Natural killer cell (primary cell): ENCODE results near the gene RFX1. TPM values are rescaled to one million over a fixed set of nuclear protein-coding genes. Genes with fewer than 3 reads are reported as not detected.

ENCODE experiments used
- ATAC-seq, 3 donors: fragments of 150-1000 bp in 2 of 3; fragments of 200-7000 bp in 1 of 3; cut with Tn5 transposase; 1 replicate in 1 of 3; 2 replicates in 2 of 3; pipeline ENCODE4 v1.10.0; 2021; ENCODE audit warnings: mild to moderate bottlenecking in 2 of 3, moderate library complexity in 2 of 3
- DNase-seq, 2 donors: peaks; one replicate each; pipeline versions ENCODE4 v3.0.0 to v3.0.0-alpha.2; 2013 to 2021; ENCODE audit warnings: mixed read lengths in 1 of 2
- H3K27ac ChIP-seq: one replicate; pipeline ENCODE4 v1.5.1; 2013; ENCODE audit warnings: mild to moderate bottlenecking, low read length
- H3K27me3 ChIP-seq: one replicate; pipeline ENCODE4 v1.6.1; 2013; ENCODE audit warnings: low read length; ENCODE audit not compliant: control insufficient read depth, insufficient read depth
- H3K36me3 ChIP-seq: one replicate; pipeline ENCODE4 v1.6.1; 2013; ENCODE audit warnings: low read length; ENCODE audit not compliant: control insufficient read depth, insufficient read depth
- H3K4me1 ChIP-seq: one replicate; pipeline ENCODE4 v1.6.1; 2013; ENCODE audit warnings: low read length; ENCODE audit not compliant: control insufficient read depth, insufficient read depth
- H3K4me3 ChIP-seq: one replicate; pipeline ENCODE4 v1.5.1; 2013; ENCODE audit warnings: low read length
- H3K9me3 ChIP-seq: one replicate; pipeline ENCODE4 v1.6.1; 2013; ENCODE audit warnings: low read length; ENCODE audit not compliant: control insufficient read depth, insufficient read depth
- H3K27ac Mint-ChIP-seq, 2 donors: one replicate each; pipeline ENCODE4 v1.8.0; 2022; ENCODE audit warnings: mild to moderate bottlenecking in 2 of 2, mixed read lengths in 2 of 2, moderate library complexity in 1 of 2
- H3K27me3 Mint-ChIP-seq, 2 donors: one replicate each; pipeline ENCODE4 v1.8.0; 2022; ENCODE audit warnings: low read depth in 2 of 2, mixed read lengths in 2 of 2
- H3K36me3 Mint-ChIP-seq: one replicate; pipeline ENCODE4 v1.8.0; 2022; ENCODE audit warnings: mixed read lengths
- H3K4me1 Mint-ChIP-seq, 2 donors: one replicate each; pipeline ENCODE4 v1.8.0; 2022; ENCODE audit warnings: mixed read lengths in 2 of 2
- H3K4me3 Mint-ChIP-seq: one replicate; pipeline ENCODE4 v1.8.0; 2022; ENCODE audit warnings: mild to moderate bottlenecking, moderate library complexity, mixed read lengths
- H3K9me3 Mint-ChIP-seq, 2 donors: one replicate each; pipeline ENCODE4 v1.8.0; 2022; ENCODE audit warnings: mixed read lengths in 2 of 2
- WGBS: methylation state at CpG from one replicate; pipeline ENCODE4 v1.1.7; 2013; ENCODE audit warnings: missing lambda C conversion rate; ENCODE audit not compliant: insufficient coverage; 5-methylcytosine and 5-hydroxymethylcytosine counted together
- intact Hi-C: fragments of 100-400 bp; cut with micrococcal nuclease; formaldehyde crosslinking; loops from one replicate; pipeline ENCODE4 v1.14.2; 2022
- total RNA-seq, 4 donors: library from RNA; stranded (reverse); fragments of 120-200 nt in 1 of 4; gene quantifications; one replicate each; pipeline versions ENCODE4 v1.2.3 to v1.2.4, GENCODE V29; 2013 to 2022
- TF ChIP-seq, protein P1 (sequence below): fragments of 200-600 bp; IDR thresholded peaks from one replicate; pipeline ENCODE4 v1.8.0; 2022; ENCODE audit warnings: antibody characterized with exemption

RFX1 gene
- total RNA-seq, result 10 to 100 TPM; 26.0 to 31.8 (median 30.5) TPM
- total RNA-seq (2013), result 7.8 TPM

DNA sequence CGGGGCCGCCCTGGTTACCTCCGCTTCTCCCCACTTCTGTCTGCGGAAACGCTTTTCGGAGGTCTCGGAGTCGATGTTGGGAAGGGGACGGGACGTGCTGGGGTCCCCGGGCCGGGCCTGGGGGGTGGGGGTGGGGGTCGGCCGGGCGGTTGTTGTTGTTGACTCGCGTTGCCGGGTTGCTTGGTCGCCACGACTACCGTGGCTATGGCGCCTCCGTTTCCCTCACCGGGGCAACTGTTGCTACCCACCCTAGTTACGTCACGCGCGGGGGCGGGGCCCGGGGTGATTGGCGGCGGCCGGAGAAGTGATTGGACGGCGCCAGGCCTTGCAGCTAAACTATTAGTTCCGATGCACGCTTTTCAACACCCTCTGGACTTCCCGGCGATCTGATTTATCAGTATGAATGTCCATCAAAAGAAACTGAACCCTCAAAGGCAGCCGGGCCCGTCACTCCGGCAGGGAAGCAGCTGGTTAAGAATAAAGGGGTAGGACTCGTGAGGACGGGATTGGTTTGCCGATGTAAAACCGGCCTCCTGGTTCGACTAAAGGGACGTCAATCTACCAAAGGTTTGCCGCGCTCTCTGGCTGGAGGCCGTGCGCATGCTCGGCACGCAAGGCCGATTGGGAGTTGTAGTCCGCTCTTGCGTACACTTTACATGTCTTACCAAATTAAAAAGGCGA lies at the start of gene RFX1:
Gene RFX1 (minus strand): TSS at position 236 of the 681 bp plus-strand sequence. CDS start 12,477 bp downstream, outside the sequence.
- WGBS, result under 1% methylated on average over 58 of the region's 58 CpGs
- peak; percentile 66 to 85 (median 74) for ATAC-seq

DNA sequence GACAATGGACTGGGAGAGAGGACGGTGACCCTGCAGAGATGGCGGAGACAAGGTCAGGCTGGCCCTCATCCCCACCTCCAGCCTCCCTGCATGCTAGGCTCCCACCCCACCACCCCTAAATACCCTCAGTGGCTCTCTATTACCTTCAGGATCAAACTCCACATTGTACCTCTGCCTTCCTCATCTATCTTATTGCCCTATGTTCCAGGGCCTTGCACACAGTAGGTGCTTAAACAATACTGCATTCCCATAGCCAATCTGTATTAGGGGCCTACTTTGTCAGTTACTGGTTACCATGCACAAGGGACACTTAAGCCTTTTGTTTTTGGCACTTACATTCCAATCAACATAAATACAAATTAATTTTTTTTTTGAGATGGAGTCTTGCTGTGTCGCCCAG lies 49.3 kb upstream of the RFX1 start:
- DNase-seq, result no peak
- 96% methylated on average over 3 of the region's 3 CpGs for WGBS
- Mint-ChIP-seq H3K36me3 (no peaks in the 10 kb centered on the region), H3K27me3 (peaks cover 20 to 23% of the 10 kb centered on the region in 2 donors), H3K4me1 (peaks cover 9 to 23% of the 10 kb centered on the region in 2 donors), H3K9me3 (no peaks in the 10 kb centered on the region), H3K4me3 (no peak overlapping the region), H3K27ac (no peak overlapping the region)
- Histone ChIP-seq H3K27me3 (peaks cover 18% of the 10 kb centered on the region), H3K36me3 (peaks cover 24% of the 10 kb centered on the region), H3K4me1 (peaks cover 21% of the 10 kb centered on the region), H3K27ac (no peak overlapping the region), H3K4me3 (no peak overlapping the region), H3K9me3 (no peaks in the 10 kb centered on the region)
- TF ChIP-seq, protein P1, sequence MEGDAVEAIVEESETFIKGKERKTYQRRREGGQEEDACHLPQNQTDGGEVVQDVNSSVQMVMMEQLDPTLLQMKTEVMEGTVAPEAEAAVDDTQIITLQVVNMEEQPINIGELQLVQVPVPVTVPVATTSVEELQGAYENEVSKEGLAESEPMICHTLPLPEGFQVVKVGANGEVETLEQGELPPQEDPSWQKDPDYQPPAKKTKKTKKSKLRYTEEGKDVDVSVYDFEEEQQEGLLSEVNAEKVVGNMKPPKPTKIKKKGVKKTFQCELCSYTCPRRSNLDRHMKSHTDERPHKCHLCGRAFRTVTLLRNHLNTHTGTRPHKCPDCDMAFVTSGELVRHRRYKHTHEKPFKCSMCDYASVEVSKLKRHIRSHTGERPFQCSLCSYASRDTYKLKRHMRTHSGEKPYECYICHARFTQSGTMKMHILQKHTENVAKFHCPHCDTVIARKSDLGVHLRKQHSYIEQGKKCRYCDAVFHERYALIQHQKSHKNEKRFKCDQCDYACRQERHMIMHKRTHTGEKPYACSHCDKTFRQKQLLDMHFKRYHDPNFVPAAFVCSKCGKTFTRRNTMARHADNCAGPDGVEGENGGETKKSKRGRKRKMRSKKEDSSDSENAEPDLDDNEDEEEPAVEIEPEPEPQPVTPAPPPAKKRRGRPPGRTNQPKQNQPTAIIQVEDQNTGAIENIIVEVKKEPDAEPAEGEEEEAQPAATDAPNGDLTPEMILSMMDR, result no peak
- intact Hi-C loops, result no loop called here
- no peak for ATAC-seq

More for the DNA sequence above, at the start of gene RFX1:
- H3K27me3 Mint-ChIP-seq, result no peaks in the 10 kb centered on the region
- intact Hi-C loops, result loop anchor here (1.0 to 5.0 kb wide), 4 partner anchors 20 to 75 kb away; partner anchors contain the start of gene DCAF15
- H3K4me1 ChIP-seq, result peaks cover 48% of the 10 kb centered on the region
- H3K36me3 Mint-ChIP-seq, result no peaks in the 10 kb centered on the region
- H3K9me3 ChIP-seq, result no peaks in the 10 kb centered on the region
- no peaks in the 10 kb centered on the region for H3K9me3 Mint-ChIP-seq
- H3K27ac Mint-ChIP-seq, result peak within 1 kb of the TSS; percentile 99
- H3K36me3 ChIP-seq, result no peaks in the 10 kb centered on the region
- H3K4me3 ChIP-seq, result peak within 1 kb of the TSS; percentile 77
- H3K27me3 ChIP-seq, result no peaks in the 10 kb centered on the region
- peaks cover 32 to 45% of the 10 kb centered on the region in 2 donors for H3K4me1 Mint-ChIP-seq
- DNase-seq, result peak; percentile 99 to 100
- H3K4me3 Mint-ChIP-seq, result peak within 1 kb of the TSS; percentile 95
- H3K27ac ChIP-seq, result peak within 1 kb of the TSS; percentile 99
- TF ChIP-seq, protein P1, result no peak

DNA sequence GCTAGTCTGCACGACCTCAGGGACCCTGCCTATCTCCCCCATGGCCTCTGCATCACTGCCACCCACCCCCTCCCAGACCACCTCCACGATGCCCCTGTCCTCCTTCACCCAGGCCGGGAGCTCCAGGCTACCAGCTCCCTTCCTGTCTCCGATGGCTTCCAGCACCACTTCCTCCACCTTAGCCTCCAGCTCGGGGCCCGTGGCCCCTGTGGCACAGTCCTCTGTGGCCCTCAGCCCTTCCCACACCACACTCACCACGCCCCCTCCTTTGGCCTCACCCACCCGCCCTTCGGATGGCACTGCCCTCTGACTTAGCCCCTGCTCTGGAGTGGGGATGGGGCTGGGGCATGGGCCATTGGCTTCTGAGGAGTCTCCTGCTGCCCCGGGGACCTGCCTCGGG lies 48.6 kb upstream of the RFX1 start:
- H3K27me3 ChIP-seq, result peaks cover 18% of the 10 kb centered on the region
- intact Hi-C loops, result no loop called here
- ATAC-seq, result peak in 1 of 3 donors; percentile 11
- H3K4me1 ChIP-seq, result peaks cover 21% of the 10 kb centered on the region
- no peak overlapping the region for H3K27ac ChIP-seq
- Mint-ChIP-seq H3K27ac (peak overlapping the region in 1 of 2 donors; percentile 21), H3K4me1 (peaks cover 9 to 26% of the 10 kb centered on the region in 2 donors), H3K4me3 (no peak overlapping the region), H3K36me3 (no peaks in the 10 kb centered on the region), H3K9me3 (no peaks in the 10 kb centered on the region), H3K27me3 (peaks cover 17 to 21% of the 10 kb centered on the region in 2 donors)
- WGBS, result 32% methylated on average over 9 of the region's 11 CpGs
- no peaks in the 10 kb centered on the region for H3K9me3 ChIP-seq
- TF ChIP-seq, protein P1, result no peak
- peaks cover 30% of the 10 kb centered on the region for H3K36me3 ChIP-seq
- no peak overlapping the region for H3K4me3 ChIP-seq
- no peak for DNase-seq
